Lung (tissue), 12 donors: Measurements from ENCODE around the gene WHRN. TPM values are rescaled to one million over a fixed set of nuclear protein-coding genes. Genes with fewer than 3 reads are reported as not detected.

ENCODE experiments used
- ATAC-seq: fragments of 200-7000 bp; cut with Tn5 transposase; one replicate; pipeline ENCODE4 v1.9.1; 2020; ENCODE audit warnings: moderate number of reproducible peaks; ENCODE audit not compliant: insufficient read depth, low FRiP score
- DNase-seq, 3 donors: peaks; one replicate each; pipeline ENCODE4 v3.0.0-alpha.2; 2013 to 2017
- H3K27ac ChIP-seq, 2 donors: one replicate each; pipeline ENCODE4 v1.5.1; 2013; ENCODE audit warnings: mild to moderate bottlenecking in 2 of 2, moderate library complexity in 2 of 2, control low read depth in 1 of 2, inconsistent platforms in 1 of 2, low read depth in 1 of 2, low read length in 1 of 2
- H3K27me3 ChIP-seq, 3 donors: one replicate each; pipeline ENCODE4 v1.5.1; 2013; ENCODE audit warnings: low read length in 2 of 3; ENCODE audit not compliant: control insufficient read depth in 3 of 3, insufficient read depth in 3 of 3
- H3K36me3 ChIP-seq, 4 donors: one replicate each; pipeline ENCODE4 v1.5.1; 2013; ENCODE audit warnings: low read length in 4 of 4, mild to moderate bottlenecking in 1 of 4, moderate library complexity in 1 of 4; ENCODE audit not compliant: control insufficient read depth in 4 of 4, insufficient read depth in 4 of 4
- H3K4me1 ChIP-seq, 5 donors: one replicate each; pipeline ENCODE4 v1.5.1; 2013; ENCODE audit warnings: low read length in 5 of 5, mild to moderate bottlenecking in 2 of 5, moderate library complexity in 1 of 5; ENCODE audit not compliant: control insufficient read depth in 5 of 5, insufficient read depth in 5 of 5
- H3K4me3 ChIP-seq: one replicate; pipeline ENCODE4 v1.5.1; 2013; ENCODE audit warnings: mild to moderate bottlenecking, control low read depth, moderate library complexity
- H3K9ac ChIP-seq, 2 donors: one replicate each; pipeline ENCODE4 v1.5.1; 2013; ENCODE audit warnings: low read length in 2 of 2, control low read depth in 1 of 2; ENCODE audit not compliant: insufficient read depth in 1 of 2
- H3K9me3 ChIP-seq, 4 donors: one replicate each; pipeline ENCODE4 v1.5.1; 2013; ENCODE audit warnings: low read length in 3 of 4, mild to moderate bottlenecking in 1 of 4, moderate library complexity in 1 of 4; ENCODE audit not compliant: control insufficient read depth in 4 of 4, insufficient read depth in 3 of 4
- WGBS, 2 donors: extraction: QIAGEN DNeasy Blood & Tissue Kit; methylation state at CpG; one replicate each; pipeline ENCODE4 v1.1.7; 2013; 5-methylcytosine and 5-hydroxymethylcytosine counted together
- polyA plus RNA-seq, 2 donors: library from polyadenylated mRNA; stranded (reverse); fragments of 200-250 nt; gene quantifications; one replicate each; pipeline ENCODE4 v1.2.1, GENCODE V29; 2013
- total RNA-seq, 2 donors: library from RNA; depleted of rRNA in 1 of 2; stranded (reverse); fragments of >200 nt in 1 of 2; gene quantifications; one replicate each; pipeline ENCODE4 v1.2.1, GENCODE V29; 2014 to 2021
- TF ChIP-seq, protein P1 (sequence below): IDR thresholded peaks from 2 replicates; pipeline ENCODE4 v1.5.1; 2012; ENCODE audit warnings: mild to moderate bottlenecking; ENCODE audit errors: control extremely low read depth, extremely low read depth
- donor health status: control.
- donor health status: control.
- donor health status: Bipolar disorder and iron deficiency.
- donor health status: healthy.
- donor health status: DM: yes; HTN: yes; CAD: no.

WHRN gene
- total and polyA plus RNA-seq, 4 donors: 3.1 to 11.7 (median 5.6) TPM

DNA sequence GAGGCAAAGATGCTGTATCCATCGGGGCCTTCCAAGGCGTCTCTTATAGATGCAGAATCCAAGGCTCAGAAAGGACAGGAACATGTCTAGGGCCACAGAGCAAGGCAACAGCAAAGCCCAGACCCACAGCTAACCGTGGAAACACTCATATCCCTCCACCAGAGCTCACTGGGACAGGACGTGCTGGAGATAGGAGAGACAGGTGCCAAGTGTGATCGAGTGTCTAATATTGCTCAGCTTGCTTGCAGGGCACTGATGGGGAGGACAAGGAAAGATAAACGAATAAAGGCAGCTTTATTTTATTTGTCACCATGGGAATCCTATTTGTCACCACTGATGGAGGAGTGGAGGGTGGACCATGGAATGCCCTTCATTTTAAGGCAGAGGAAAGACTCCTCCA lies 73.5 kb downstream of the WHRN start:
- Histone ChIP-seq H3K27me3 (no peaks in the 10 kb centered on the region), H3K9ac (no peak overlapping the region), H3K4me1 (peaks cover 0 to 4% (median 0%) of the 10 kb centered on the region in 5 donors), H3K27ac (no peak overlapping the region), H3K36me3 (no peaks in the 10 kb centered on the region), H3K4me3 (no peak overlapping the region), H3K9me3 (no peaks in the 10 kb centered on the region)
- DNase-seq: no peak
- WGBS, 2 donors: 88% methylated on average over 6 of the region's 6 CpGs
- TF ChIP-seq, protein P1, sequence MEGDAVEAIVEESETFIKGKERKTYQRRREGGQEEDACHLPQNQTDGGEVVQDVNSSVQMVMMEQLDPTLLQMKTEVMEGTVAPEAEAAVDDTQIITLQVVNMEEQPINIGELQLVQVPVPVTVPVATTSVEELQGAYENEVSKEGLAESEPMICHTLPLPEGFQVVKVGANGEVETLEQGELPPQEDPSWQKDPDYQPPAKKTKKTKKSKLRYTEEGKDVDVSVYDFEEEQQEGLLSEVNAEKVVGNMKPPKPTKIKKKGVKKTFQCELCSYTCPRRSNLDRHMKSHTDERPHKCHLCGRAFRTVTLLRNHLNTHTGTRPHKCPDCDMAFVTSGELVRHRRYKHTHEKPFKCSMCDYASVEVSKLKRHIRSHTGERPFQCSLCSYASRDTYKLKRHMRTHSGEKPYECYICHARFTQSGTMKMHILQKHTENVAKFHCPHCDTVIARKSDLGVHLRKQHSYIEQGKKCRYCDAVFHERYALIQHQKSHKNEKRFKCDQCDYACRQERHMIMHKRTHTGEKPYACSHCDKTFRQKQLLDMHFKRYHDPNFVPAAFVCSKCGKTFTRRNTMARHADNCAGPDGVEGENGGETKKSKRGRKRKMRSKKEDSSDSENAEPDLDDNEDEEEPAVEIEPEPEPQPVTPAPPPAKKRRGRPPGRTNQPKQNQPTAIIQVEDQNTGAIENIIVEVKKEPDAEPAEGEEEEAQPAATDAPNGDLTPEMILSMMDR: no peak
- no peak for ATAC-seq

DNA sequence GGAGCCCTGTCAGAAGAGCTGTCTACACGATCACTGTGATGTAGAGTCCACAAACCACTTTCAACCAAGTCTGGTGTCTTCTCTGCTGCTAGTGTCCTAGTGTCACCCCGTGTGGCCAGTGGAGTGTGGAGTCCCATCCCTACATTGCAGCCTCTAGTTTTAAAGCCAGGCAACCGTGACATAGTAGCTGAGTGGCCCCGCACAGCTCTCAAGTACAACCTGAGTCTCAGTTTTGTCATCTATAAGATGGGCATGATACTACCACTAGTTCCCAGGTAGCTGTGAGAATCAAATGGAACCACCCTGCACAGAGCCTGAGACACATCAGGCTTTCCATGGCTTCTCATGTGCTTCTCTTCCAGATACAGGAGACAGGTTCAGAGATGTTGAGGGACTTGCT lies 74.3 kb downstream of the WHRN start:
- Histone ChIP-seq H3K4me3 (no peak overlapping the region), H3K36me3 (no peaks in the 10 kb centered on the region), H3K9ac (no peak overlapping the region), H3K27me3 (no peaks in the 10 kb centered on the region), H3K4me1 (peaks cover 0 to 4% (median 0%) of the 10 kb centered on the region in 5 donors), H3K27ac (no peak overlapping the region), H3K9me3 (no peaks in the 10 kb centered on the region)
- ATAC-seq (no peak), DNase-seq (no peak)
- WGBS, 2 donors: 86 to 95% methylated on average over 4 of the region's 4 CpGs
- TF ChIP-seq, protein P1: no peak

DNA sequence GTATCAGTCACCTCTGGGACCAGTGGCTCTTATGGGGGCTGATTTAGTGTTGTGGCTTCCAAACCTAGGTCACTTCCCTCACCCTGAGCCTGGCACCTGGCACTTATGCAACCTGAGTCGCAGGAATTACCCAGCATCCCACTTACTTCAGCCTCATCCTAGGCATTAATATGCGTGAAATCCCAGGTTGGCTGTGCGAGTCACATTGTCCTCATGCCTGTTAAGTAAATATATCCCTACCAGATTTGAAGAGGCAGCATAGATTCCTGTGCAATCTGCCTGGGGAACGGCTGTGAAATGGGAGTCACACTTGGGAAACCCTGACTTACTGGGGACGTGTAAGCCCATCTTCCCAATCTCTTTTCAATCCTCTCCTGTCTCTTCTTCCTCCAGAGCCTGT lies 74.8 kb downstream of the WHRN start:
- Histone ChIP-seq H3K27me3 (no peaks in the 10 kb centered on the region), H3K4me3 (no peak overlapping the region), H3K9me3 (no peaks in the 10 kb centered on the region), H3K27ac (no peak overlapping the region), H3K4me1 (peaks cover 0 to 2% (median 0%) of the 10 kb centered on the region in 5 donors), H3K9ac (no peak overlapping the region), H3K36me3 (no peaks in the 10 kb centered on the region)
- WGBS, 2 donors: 81 to 85% methylated on average over 5 of the region's 5 CpGs
- TF ChIP-seq, protein P1: no peak
- ATAC-seq (no peak), DNase-seq (no peak)

DNA sequence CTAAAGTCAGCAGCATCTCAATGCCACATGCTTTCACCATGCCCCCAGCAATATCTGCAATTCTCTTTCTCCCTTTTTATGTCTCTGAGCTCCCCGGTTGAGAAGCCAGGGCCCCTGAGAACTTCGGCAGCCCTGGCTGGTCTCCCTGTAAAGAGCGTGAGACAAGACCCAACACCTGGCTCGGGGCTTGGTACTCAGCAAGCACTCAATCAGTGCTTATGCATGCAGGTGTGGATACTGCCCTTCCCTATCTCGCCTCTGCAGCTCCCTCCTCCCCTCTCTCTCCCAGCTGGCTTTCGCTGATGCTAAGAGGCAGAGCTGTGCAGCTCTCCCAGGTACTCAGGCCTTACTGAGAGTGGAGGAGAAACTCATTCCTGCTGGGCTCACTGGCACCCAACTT lies 75.8 kb downstream of the WHRN start:
- H3K4me1 ChIP-seq: no peaks in the 10 kb centered on the region
- H3K9ac ChIP-seq: no peak overlapping the region
- H3K4me3 ChIP-seq: no peak overlapping the region
- H3K27ac ChIP-seq: no peak overlapping the region
- ATAC-seq: no peak
- WGBS, 2 donors: 77 to 85% methylated on average over 6 of the region's 6 CpGs
- H3K27me3 ChIP-seq: no peaks in the 10 kb centered on the region
- no peak for DNase-seq
- TF ChIP-seq, protein P1: no peak
- H3K9me3 ChIP-seq: no peaks in the 10 kb centered on the region
- no peaks in the 10 kb centered on the region for H3K36me3 ChIP-seq
